SK-N-SH (cell line): Measurements from ENCODE around the gene ADAMTS9.

Source experiments
- CHD2 ChIP-seq: fragments of 150-350 bp; IDR thresholded peaks from 2 replicates; pipeline ENCODE4 v1.6.1; 2018; ENCODE audit warnings: low read length; ENCODE audit not compliant: partially characterized antibody
- FOSL2 ChIP-seq: IDR thresholded peaks from 2 replicates; pipeline ENCODE4 v1.4.0; 2012; ENCODE audit warnings: low read depth, mild to moderate bottlenecking, moderate library complexity, borderline replicate concordance
- FOXJ3 ChIP-seq: sonication (generic); formaldehyde crosslinking; IDR thresholded peaks from 2 replicates; pipeline ENCODE4 v1.5.1; 2020; ENCODE audit warnings: mild to moderate bottlenecking, missing genetic modification reagents
- MAX ChIP-seq: IDR thresholded peaks from 2 replicates; pipeline ENCODE4 v1.4.0; 2012; ENCODE audit warnings: low read depth
- MXI1 ChIP-seq: IDR thresholded peaks from 2 replicates; pipeline ENCODE4 v1.6.1; 2012; ENCODE audit warnings: mild to moderate bottlenecking, low read depth, low read length, improper control_type of control experiment
- POLR2AphosphoS5 ChIP-seq: IDR thresholded peaks from 2 replicates; pipeline ENCODE4 v1.6.1; 2012; ENCODE audit warnings: low read depth, low read length
- RAD21 ChIP-seq: IDR thresholded peaks from 2 replicates; pipeline ENCODE4 v1.6.1; 2012; ENCODE audit warnings: mild to moderate bottlenecking, low read length
- REST ChIP-seq: IDR thresholded peaks from 2 replicates; pipeline ENCODE4 v1.6.1; 2012; ENCODE audit warnings: mild to moderate bottlenecking, low read depth, low read length, moderate library complexity
- RFX5 ChIP-seq: IDR thresholded peaks from 2 replicates; pipeline ENCODE4 v1.6.1; 2012; ENCODE audit warnings: mild to moderate bottlenecking, improper control_type of control experiment, low read length
- RXRA ChIP-seq: IDR thresholded peaks from 2 replicates; pipeline ENCODE4 v1.4.0; 2012; ENCODE audit warnings: low read depth, mild to moderate bottlenecking, borderline replicate concordance
- SMC3 ChIP-seq: IDR thresholded peaks from 2 replicates; pipeline ENCODE4 v1.6.1; 2012; ENCODE audit warnings: low read depth, low read length, improper control_type of control experiment
- TAF1 ChIP-seq: IDR thresholded peaks from 2 replicates; pipeline ENCODE4 v1.6.1; 2012; ENCODE audit warnings: low read depth, mild to moderate bottlenecking, low read length, moderate library complexity, borderline replicate concordance
- ZBTB33 ChIP-seq: IDR thresholded peaks from 2 replicates; pipeline ENCODE4 v1.4.0; 2012; ENCODE audit warnings: low read depth, borderline replicate concordance
- TF ChIP-seq, protein P1 (sequence below): fragments of 200-600 bp; sonication (generic); IDR thresholded peaks from 2 replicates; pipeline ENCODE4 v1.6.1; 2017; ENCODE audit warnings: antibody characterized with exemption, mild to moderate bottlenecking, moderate library complexity

- TF ChIP-seq FOXJ3 (CRISPR knock-in tag) (no peak), ZBTB33 (no peak), CHD2 (no peak), MXI1 (no peak), POLR2AphosphoS5 (no peak), SMC3 (no peak), REST (no peak), RAD21 (no peak), FOSL2 (no peak), MAX (no peak), TAF1 (no peak), RXRA (no peak), RFX5 (no peak)
- TF ChIP-seq, protein P1, sequence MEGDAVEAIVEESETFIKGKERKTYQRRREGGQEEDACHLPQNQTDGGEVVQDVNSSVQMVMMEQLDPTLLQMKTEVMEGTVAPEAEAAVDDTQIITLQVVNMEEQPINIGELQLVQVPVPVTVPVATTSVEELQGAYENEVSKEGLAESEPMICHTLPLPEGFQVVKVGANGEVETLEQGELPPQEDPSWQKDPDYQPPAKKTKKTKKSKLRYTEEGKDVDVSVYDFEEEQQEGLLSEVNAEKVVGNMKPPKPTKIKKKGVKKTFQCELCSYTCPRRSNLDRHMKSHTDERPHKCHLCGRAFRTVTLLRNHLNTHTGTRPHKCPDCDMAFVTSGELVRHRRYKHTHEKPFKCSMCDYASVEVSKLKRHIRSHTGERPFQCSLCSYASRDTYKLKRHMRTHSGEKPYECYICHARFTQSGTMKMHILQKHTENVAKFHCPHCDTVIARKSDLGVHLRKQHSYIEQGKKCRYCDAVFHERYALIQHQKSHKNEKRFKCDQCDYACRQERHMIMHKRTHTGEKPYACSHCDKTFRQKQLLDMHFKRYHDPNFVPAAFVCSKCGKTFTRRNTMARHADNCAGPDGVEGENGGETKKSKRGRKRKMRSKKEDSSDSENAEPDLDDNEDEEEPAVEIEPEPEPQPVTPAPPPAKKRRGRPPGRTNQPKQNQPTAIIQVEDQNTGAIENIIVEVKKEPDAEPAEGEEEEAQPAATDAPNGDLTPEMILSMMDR = no peak
Observed at GRCh38 chr3:64642327-64643151, 45.3 kb downstream of the ADAMTS9 start.
